CD4-positive, CD25-positive, alpha-beta regulatory T cell (primary cell): ENCODE data around the gene KLF2. TPM values are rescaled to one million over a fixed set of nuclear protein-coding genes. Genes with fewer than 3 reads are reported as not detected.

ENCODE experiments used
- ATAC-seq, 2 donors: fragments of 150-1000 bp; cut with Tn5 transposase; one replicate each; pipeline ENCODE4 v1.10.0; 2021; ENCODE audit warnings: low read depth in 2 of 2, moderate number of reproducible peaks in 2 of 2, moderate library complexity in 1 of 2
- DNase-seq, 3 donors: peaks; one replicate each; pipeline versions ENCODE4 v3.0.0 to v3.0.0-alpha.2; 2012 to 2022; ENCODE audit warnings: mixed read lengths in 1 of 3
- H3K27ac ChIP-seq: one replicate; pipeline ENCODE4 v1.7.0; 2013; ENCODE audit warnings: mild to moderate bottlenecking, low read length; ENCODE audit not compliant: insufficient read depth, poor library complexity, severe bottlenecking
- H3K27me3 ChIP-seq: one replicate; pipeline ENCODE4 v1.7.0; 2013; ENCODE audit warnings: low read length; ENCODE audit not compliant: control insufficient read depth, insufficient read depth
- H3K36me3 ChIP-seq: one replicate; pipeline ENCODE4 v1.7.0; 2013; ENCODE audit warnings: mild to moderate bottlenecking, low read length, moderate library complexity; ENCODE audit not compliant: control insufficient read depth, insufficient read depth
- H3K4me1 ChIP-seq: 2 replicates; pipeline ENCODE4 v1.7.0; 2013; ENCODE audit warnings: mild to moderate bottlenecking, low read length; ENCODE audit not compliant: insufficient read depth, control insufficient read depth, poor library complexity, severe bottlenecking
- H3K4me3 ChIP-seq: one replicate; pipeline ENCODE4 v1.7.0; 2013; ENCODE audit warnings: low read depth, mild to moderate bottlenecking, low read length, moderate library complexity
- H3K9me3 ChIP-seq, 2 experiments: 1 replicate in 1 of 2; 2 replicates in 1 of 2; pipeline ENCODE4 v1.7.0; 2013; ENCODE audit warnings: low read length in 2 of 2, mild to moderate bottlenecking in 1 of 2, moderate library complexity in 1 of 2; ENCODE audit not compliant: control insufficient read depth in 2 of 2
- H3K27ac Mint-ChIP-seq, 3 donors: one replicate each; pipeline ENCODE4 v1.8.0; 2020 to 2022; ENCODE audit warnings: mild to moderate bottlenecking in 3 of 3, mixed read lengths in 3 of 3, moderate library complexity in 2 of 3
- H3K27me3 Mint-ChIP-seq: one replicate; pipeline ENCODE4 v1.8.0; 2022; ENCODE audit warnings: mild to moderate bottlenecking, mixed read lengths
- H3K36me3 Mint-ChIP-seq: one replicate; pipeline ENCODE4 v1.8.0; 2020; ENCODE audit warnings: mixed read lengths
- H3K4me1 Mint-ChIP-seq, 4 donors: one replicate each; pipeline ENCODE4 v1.8.0; 2020 to 2022; ENCODE audit warnings: mixed read lengths in 4 of 4, mild to moderate bottlenecking in 1 of 4
- H3K4me3 Mint-ChIP-seq, 4 donors: one replicate each; pipeline ENCODE4 v1.8.0; 2020 to 2022; ENCODE audit warnings: mild to moderate bottlenecking in 4 of 4, mixed read lengths in 4 of 4, moderate library complexity in 3 of 4
- H3K9me3 Mint-ChIP-seq, 7 donors: one replicate each; pipeline ENCODE4 v1.8.0; 2020 to 2022; ENCODE audit warnings: mixed read lengths in 7 of 7, mild to moderate bottlenecking in 3 of 7, moderate library complexity in 2 of 7
- polyA plus RNA-seq, 4 donors: library from polyadenylated mRNA; unstranded; fragments of 300-500 nt; fragmentation: Illumina TruSeq; gene quantifications; one replicate each; pipeline ENCODE4 v1.2.3, GENCODE V29; 2021
- total RNA-seq: library from RNA; stranded (reverse); gene quantifications from one replicate; pipeline ENCODE4 v1.2.3, GENCODE V29; 2022

Gene KLF2
- total and polyA plus RNA-seq, 5 donors from 2014 or later = 95.1 to 725 (median 138) TPM

DNA sequence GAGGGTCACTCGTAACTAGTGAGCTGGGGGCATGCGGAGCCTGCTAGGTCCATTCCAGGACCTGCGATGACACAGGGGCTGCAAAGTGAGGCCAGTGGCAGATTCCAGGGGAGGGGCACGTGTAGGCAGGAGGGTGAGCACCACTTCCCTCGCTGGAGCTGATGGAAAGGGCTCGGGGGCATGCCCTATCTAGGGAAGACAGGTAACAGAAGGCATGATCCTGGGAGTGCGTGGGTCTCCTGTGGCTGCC lies 51.2 kb downstream of the KLF2 start:
- no peak for ATAC-seq
- H3K27ac Mint-ChIP-seq = peak overlapping the region in 2 of 3 donors; percentile 96 to 97
- peak overlapping the region; percentile 75 to 84 (median 81) for H3K4me3 Mint-ChIP-seq
- no peaks in the 10 kb centered on the region for H3K9me3 ChIP-seq
- no peaks in the 10 kb centered on the region for H3K36me3 ChIP-seq
- peak overlapping the region; percentile 39 for H3K27ac ChIP-seq
- DNase-seq = no peak
- no peaks in the 10 kb centered on the region for H3K27me3 ChIP-seq
- H3K4me1 Mint-ChIP-seq = peaks cover 7 to 76% (median 46%) of the 10 kb centered on the region in 4 donors
- no peak overlapping the region for H3K4me3 ChIP-seq
- peaks cover 6% of the 10 kb centered on the region for H3K27me3 Mint-ChIP-seq
- peaks cover 85% of the 10 kb centered on the region for H3K4me1 ChIP-seq
- no peaks in the 10 kb centered on the region for H3K9me3 Mint-ChIP-seq
- peaks cover 16% of the 10 kb centered on the region for H3K36me3 Mint-ChIP-seq

- DNase-seq = no peak
- no peak for ATAC-seq
- H3K27me3 Mint-ChIP-seq = peaks cover 3% of the 10 kb centered on the region
- H3K4me1 Mint-ChIP-seq = peaks cover 7 to 79% (median 46%) of the 10 kb centered on the region in 4 donors
- H3K9me3 ChIP-seq = no peaks in the 10 kb centered on the region
- peaks cover 85% of the 10 kb centered on the region for H3K4me1 ChIP-seq
- no peak overlapping the region for H3K27ac ChIP-seq
- H3K9me3 Mint-ChIP-seq = no peaks in the 10 kb centered on the region
- no peak overlapping the region for H3K4me3 ChIP-seq
- no peaks in the 10 kb centered on the region for H3K36me3 ChIP-seq
- peak overlapping the region in 2 of 3 donors; percentile 96 to 97 for H3K27ac Mint-ChIP-seq
- peaks cover 16% of the 10 kb centered on the region for H3K36me3 Mint-ChIP-seq
- no peaks in the 10 kb centered on the region for H3K27me3 ChIP-seq
- peak overlapping the region; percentile 75 to 84 (median 81) for H3K4me3 Mint-ChIP-seq
These were observed 51.6 kb downstream of the KLF2 start for GRCh38 chr19:16376241-16376640.

- H3K27ac Mint-ChIP-seq = peak overlapping the region in 2 of 3 donors; percentile 63 to 97
- Histone ChIP-seq H3K27me3 (no peaks in the 10 kb centered on the region), H3K36me3 (no peaks in the 10 kb centered on the region), H3K27ac (no peak overlapping the region), H3K4me1 (peaks cover 87% of the 10 kb centered on the region), H3K9me3 (no peaks in the 10 kb centered on the region), H3K4me3 (no peak overlapping the region)
- no peaks in the 10 kb centered on the region for H3K9me3 Mint-ChIP-seq
- peaks cover 16% of the 10 kb centered on the region for H3K36me3 Mint-ChIP-seq
- DNase-seq (peak in 2 of 3 donors; percentile 34 to 63), ATAC-seq (no peak)
- peak overlapping the region in 1 of 4 donors; percentile 84 for H3K4me3 Mint-ChIP-seq
- no peaks in the 10 kb centered on the region for H3K27me3 Mint-ChIP-seq
- peaks cover 7 to 83% (median 48%) of the 10 kb centered on the region in 4 donors for H3K4me1 Mint-ChIP-seq
These were observed 52.0 kb downstream of the KLF2 start for GRCh38 chr19:16376649-16377048.

- no peaks in the 10 kb centered on the region for H3K27me3 Mint-ChIP-seq
- DNase-seq (no peak), ATAC-seq (no peak)
- H3K36me3 Mint-ChIP-seq = peaks cover 16% of the 10 kb centered on the region
- no peaks in the 10 kb centered on the region for H3K9me3 Mint-ChIP-seq
- H3K27ac Mint-ChIP-seq = peak overlapping the region in 2 of 3 donors; percentile 84 to 90
- Histone ChIP-seq H3K4me1 (peaks cover 87% of the 10 kb centered on the region), H3K9me3 (no peaks in the 10 kb centered on the region), H3K36me3 (no peaks in the 10 kb centered on the region), H3K4me3 (no peak overlapping the region), H3K27me3 (no peaks in the 10 kb centered on the region), H3K27ac (no peak overlapping the region)
- peaks cover 12 to 91% (median 51%) of the 10 kb centered on the region in 4 donors for H3K4me1 Mint-ChIP-seq
- peak overlapping the region in 2 of 4 donors; percentile 23 to 71 for H3K4me3 Mint-ChIP-seq
These were observed 52.9 kb downstream of the KLF2 start for GRCh38 chr19:16377521-16377920.

Other genes with a start within 250 kb of the KLF2 start
- gene TPM4, start 248.3 kb upstream of the KLF2 start, total RNA-seq = 305 TPM
- gene TPM4, start 248.3 kb upstream of the KLF2 start, polyA plus RNA-seq = 100 to 1,000 TPM; 109 to 163 (median 131) TPM
- 88.1 TPM for gene RAB8A, start 212.9 kb upstream of the KLF2 start, total RNA-seq
- 10 to 100 TPM; 79.6 to 93.0 (median 87.8) TPM for gene RAB8A, start 212.9 kb upstream of the KLF2 start, polyA plus RNA-seq
- 45.5 TPM for gene HSH2D, start 181.1 kb upstream of the KLF2 start, total RNA-seq
- 10 to 100 TPM in 3 of 4 donors, 1 to 10 TPM in 1; 8.8 to 17.0 (median 12.4) TPM for gene HSH2D, start 181.1 kb upstream of the KLF2 start, polyA plus RNA-seq
- gene CIB3, start 151.3 kb upstream of the KLF2 start, total RNA-seq = not detected
- not detected for gene CIB3, start 151.3 kb upstream of the KLF2 start, polyA plus RNA-seq
- 49.4 TPM for gene FAM32A, start 139.4 kb upstream of the KLF2 start, total RNA-seq
- gene FAM32A, start 139.4 kb upstream of the KLF2 start, polyA plus RNA-seq = 100 to 1,000 TPM; 153 to 168 (median 157) TPM
- gene AP1M1, start 126.9 kb upstream of the KLF2 start, total RNA-seq = 108 TPM
- gene AP1M1, start 126.9 kb upstream of the KLF2 start, polyA plus RNA-seq = 100 to 1,000 TPM; 153 to 161 (median 159) TPM
- gene EPS15L1, start 147.1 kb downstream of the KLF2 start, total RNA-seq = 47.8 TPM
- gene EPS15L1, start 147.1 kb downstream of the KLF2 start, polyA plus RNA-seq = 1 to 10 TPM; 8.5 to 9.1 (median 8.8) TPM
- not detected for gene CALR3, start 171.3 kb downstream of the KLF2 start, total RNA-seq
- gene CALR3, start 171.3 kb downstream of the KLF2 start, polyA plus RNA-seq = not detected
- 1.9 TPM for gene C19orf44, start 171.6 kb downstream of the KLF2 start, total RNA-seq
- 1 to 10 TPM in 2 of 4 donors, under 1 TPM in 1, not detected in 1; 0.76 to 1.6 (median 1.5) TPM for gene C19orf44, start 171.6 kb downstream of the KLF2 start, polyA plus RNA-seq
- gene CHERP, start 217.6 kb downstream of the KLF2 start, total RNA-seq = 57.2 TPM
- gene CHERP, start 217.6 kb downstream of the KLF2 start, polyA plus RNA-seq = 10 to 100 TPM in 1 of 4 donors, 1 to 10 TPM in 3; 4.8 to 13.7 (median 8.4) TPM
- 93.1 TPM for gene SLC35E1, start 247.6 kb downstream of the KLF2 start, total RNA-seq
- 10 to 100 TPM; 19.0 to 28.5 (median 24.6) TPM for gene SLC35E1, start 247.6 kb downstream of the KLF2 start, polyA plus RNA-seq